WTC11 (cell line): ENCODE results near the gene DACT3. TPM values are rescaled to one million over a fixed set of nuclear protein-coding genes. Genes with fewer than 3 reads are reported as not detected.

Experiments used
- ERG ChIP-seq: fragments of 250-450 bp; sonication (Bioruptor Pico); IDR thresholded peaks from 2 replicates; pipeline ENCODE4 v1.8.0; 2021; ENCODE audit warnings: mild to moderate bottlenecking
- MYBL2 ChIP-seq: sonication (generic); formaldehyde crosslinking; IDR thresholded peaks from 2 replicates; pipeline ENCODE4 v1.8.1; 2023; ENCODE audit warnings: mild to moderate bottlenecking, moderate library complexity, missing genetic modification reagents
- OVOL2 ChIP-seq: fragments of 250-450 bp; sonication (Bioruptor Pico); IDR thresholded peaks from 2 replicates; pipeline ENCODE4 v1.9.0; 2021; ENCODE audit warnings: mild to moderate bottlenecking, borderline replicate concordance
- PREB ChIP-seq: sonication (generic); formaldehyde crosslinking; IDR thresholded peaks from 2 replicates; pipeline ENCODE4 v1.8.1; 2022; ENCODE audit warnings: mild to moderate bottlenecking, missing genetic modification reagents, moderate library complexity, borderline replicate concordance
- RELA ChIP-seq: sonication (generic); formaldehyde crosslinking; IDR thresholded peaks from 2 replicates; pipeline ENCODE4 v1.8.1; 2022; ENCODE audit warnings: missing genetic modification reagents, mild to moderate bottlenecking, borderline replicate concordance
- STAT6 ChIP-seq: sonication (generic); formaldehyde crosslinking; conservative IDR thresholded peaks from 2 replicates; pipeline ENCODE4 v1.8.1; 2023; ENCODE audit warnings: mild to moderate bottlenecking, low read depth, missing genetic modification reagents, moderate library complexity
- USF1 ChIP-seq: sonication (generic); formaldehyde crosslinking; IDR thresholded peaks from 2 replicates; pipeline ENCODE4 v1.8.0; 2022; ENCODE audit warnings: mild to moderate bottlenecking, missing genetic modification reagents
- ZNF138 ChIP-seq: sonication (generic); formaldehyde crosslinking; conservative IDR thresholded peaks from 2 replicates; pipeline ENCODE4 v1.8.1; 2022; ENCODE audit warnings: mild to moderate bottlenecking, moderate library complexity, missing genetic modification reagents
- ZNF281 ChIP-seq: sonication (generic); formaldehyde crosslinking; IDR thresholded peaks from 2 replicates; pipeline ENCODE4 v1.8.0; 2023; ENCODE audit warnings: mild to moderate bottlenecking, missing genetic modification reagents
- ZNF532 ChIP-seq: fragments of 250-450 bp; sonication (Bioruptor Pico); IDR thresholded peaks from 2 replicates; pipeline ENCODE4 v1.9.0; 2021; ENCODE audit warnings: mild to moderate bottlenecking, borderline replicate concordance
- total RNA-seq: library from RNA; stranded (reverse); gene quantifications from 3 replicates; pipeline ENCODE4 v1.2.3, GENCODE V29; 2021

The DACT3 gene
- total RNA-seq, 1 experiment from 2014 or later = 1.9 TPM

- no peak for TF ChIP-seq STAT6 (CRISPR knock-in tag)
- no peak for TF ChIP-seq USF1 (CRISPR knock-in tag)
- no peak for TF ChIP-seq ERG
- TF ChIP-seq ZNF138 = no peak
- TF ChIP-seq OVOL2 (CRISPR knock-in tag) = no peak
- no peak for TF ChIP-seq RELA (CRISPR knock-in tag)
- TF ChIP-seq MYBL2 (CRISPR knock-in tag) = no peak
- no peak for TF ChIP-seq ZNF532 (CRISPR knock-in tag)
- no peak for TF ChIP-seq ZNF281
- no peak for TF ChIP-seq PREB (CRISPR knock-in tag)
Measured at GRCh38 chr19:46635920-46636761, 24.8 kb downstream of the DACT3 start, which contains the start of gene GNG8 (continued).
